K562 (cell line): Measurements from ENCODE around the gene NRN1.

Experiments
- DMBX1 ChIP-seq: fragments of 250-450 bp; sonication (Bioruptor Pico); IDR thresholded peaks from 2 replicates; pipeline ENCODE4 v1.8.0; 2022; ENCODE audit warnings: inconsistent platforms, mild to moderate bottlenecking, moderate library complexity, borderline replicate concordance
- FOS ChIP-seq: IDR thresholded peaks from 3 replicates; pipeline ENCODE4 v1.6.1; 2011; ENCODE audit not compliant: insufficient read length; ENCODE audit errors: extremely low read depth
- KDM2B ChIP-seq: fragments of 250-450 bp; sonication (Bioruptor Pico); IDR thresholded peaks from 2 replicates; pipeline ENCODE4 v1.8.0; 2021; ENCODE audit warnings: mild to moderate bottlenecking, moderate library complexity
- POLR2A ChIP-seq: fragments of 450-650 bp; conservative IDR thresholded peaks from 2 replicates; pipeline ENCODE4 v1.6.1; 2016
- TF ChIP-seq, protein P1 (sequence below), 3 experiments: IDR thresholded peaks in 2 of 3; conservative IDR thresholded peaks in 1 of 3; 2 replicates each; pipeline ENCODE4 v1.5.1; 2011 to 2012; ENCODE audit warnings: low read length in 3 of 3, mild to moderate bottlenecking in 3 of 3, control low read depth in 2 of 3, improper control_type of control experiment in 1 of 3, inconsistent platforms in 1 of 3, low read depth in 1 of 3, mixed read lengths in 1 of 3, moderate library complexity in 1 of 3; ENCODE audit not compliant: insufficient read depth in 2 of 3

DNA sequence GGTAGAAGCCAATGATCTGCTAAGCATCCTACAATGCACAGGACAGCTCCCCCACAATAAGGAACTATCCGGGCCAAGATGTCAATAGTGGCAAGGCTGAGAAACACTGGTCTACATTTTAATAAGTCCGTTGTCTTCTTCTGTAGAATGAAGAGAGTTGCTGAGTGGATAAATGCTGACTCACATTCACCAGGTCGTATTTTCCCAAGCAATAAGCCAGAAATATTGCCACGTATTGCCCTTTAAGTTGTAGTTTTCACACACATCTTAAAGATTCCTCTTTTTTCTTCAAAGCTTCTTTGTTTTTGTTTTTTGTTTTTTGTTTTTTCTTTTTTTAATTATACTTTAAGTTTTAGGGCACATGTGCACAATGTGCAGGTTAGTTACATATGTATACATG lies 30.5 kb upstream of the NRN1 start:
- no peak for TF ChIP-seq DMBX1 (CRISPR knock-in tag)
- TF ChIP-seq KDM2B (CRISPR knock-in tag), result no peak
- no peak for TF ChIP-seq FOS
- TF ChIP-seq, protein P1, sequence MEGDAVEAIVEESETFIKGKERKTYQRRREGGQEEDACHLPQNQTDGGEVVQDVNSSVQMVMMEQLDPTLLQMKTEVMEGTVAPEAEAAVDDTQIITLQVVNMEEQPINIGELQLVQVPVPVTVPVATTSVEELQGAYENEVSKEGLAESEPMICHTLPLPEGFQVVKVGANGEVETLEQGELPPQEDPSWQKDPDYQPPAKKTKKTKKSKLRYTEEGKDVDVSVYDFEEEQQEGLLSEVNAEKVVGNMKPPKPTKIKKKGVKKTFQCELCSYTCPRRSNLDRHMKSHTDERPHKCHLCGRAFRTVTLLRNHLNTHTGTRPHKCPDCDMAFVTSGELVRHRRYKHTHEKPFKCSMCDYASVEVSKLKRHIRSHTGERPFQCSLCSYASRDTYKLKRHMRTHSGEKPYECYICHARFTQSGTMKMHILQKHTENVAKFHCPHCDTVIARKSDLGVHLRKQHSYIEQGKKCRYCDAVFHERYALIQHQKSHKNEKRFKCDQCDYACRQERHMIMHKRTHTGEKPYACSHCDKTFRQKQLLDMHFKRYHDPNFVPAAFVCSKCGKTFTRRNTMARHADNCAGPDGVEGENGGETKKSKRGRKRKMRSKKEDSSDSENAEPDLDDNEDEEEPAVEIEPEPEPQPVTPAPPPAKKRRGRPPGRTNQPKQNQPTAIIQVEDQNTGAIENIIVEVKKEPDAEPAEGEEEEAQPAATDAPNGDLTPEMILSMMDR (IDR thresholded peaks at IDR 0.05 in 2 of 3, conservative IDR thresholded peaks at IDR 0.05 in 1 of 3; ENCODE audit: insufficient read depth in 2 of 3, low read depth in 1 of 3, low read length in 3 of 3), result no peak
- no peak for TF ChIP-seq POLR2A
